Activated T-cell treated with anti-CD3 and anti-CD28 coated beads, Interleukin-2, amount 50 U/mL, for 48 hours (primary cell): ENCODE results near the gene PEPD.

Experiments
- DNase-seq, 2 experiments: peaks; one replicate each; pipeline ENCODE4 v3.0.0-alpha.2; 2020

PEPD gene

DNA sequence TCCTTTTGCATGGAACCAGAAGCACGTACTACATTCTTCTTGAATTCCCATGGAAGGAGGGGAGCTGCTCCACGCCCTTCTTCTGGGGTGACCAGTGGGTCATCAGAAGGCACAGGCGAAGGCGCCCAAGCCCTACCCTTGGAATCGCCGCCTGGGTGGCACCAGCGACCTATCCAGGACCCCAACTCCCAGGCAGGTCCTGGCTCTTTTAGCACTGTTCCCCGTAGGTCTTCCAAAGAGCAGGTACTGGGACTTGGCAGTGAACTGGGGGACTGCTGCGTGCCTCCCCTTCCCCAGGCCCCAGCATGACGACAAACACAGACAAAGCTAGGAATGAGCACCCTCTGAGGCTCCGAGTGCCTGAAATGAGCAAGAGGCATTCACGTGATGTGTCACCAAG lies 103.1 kb downstream of the PEPD start:
- DNase-seq, result no peak

DNA sequence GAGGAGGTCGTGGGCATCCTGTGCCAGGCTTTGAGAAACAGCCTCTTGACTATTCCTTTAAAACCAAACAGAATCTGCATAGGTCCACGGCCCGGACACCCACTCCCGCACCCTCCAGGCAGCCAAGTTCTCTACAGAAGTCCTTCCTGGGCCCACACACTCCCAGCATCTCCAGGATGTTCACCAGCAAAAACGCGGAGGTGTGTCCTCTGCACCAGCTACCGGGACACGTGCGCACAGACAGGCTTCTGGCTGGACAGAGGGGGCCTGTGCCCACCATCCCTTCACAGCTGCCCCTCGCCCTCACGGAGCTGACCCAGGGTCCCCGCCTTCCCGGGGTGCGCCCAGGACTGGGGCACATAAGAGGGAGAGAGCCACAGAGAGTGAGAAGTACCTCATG lies 103.8 kb downstream of the PEPD start:
- no peak for DNase-seq

DNA sequence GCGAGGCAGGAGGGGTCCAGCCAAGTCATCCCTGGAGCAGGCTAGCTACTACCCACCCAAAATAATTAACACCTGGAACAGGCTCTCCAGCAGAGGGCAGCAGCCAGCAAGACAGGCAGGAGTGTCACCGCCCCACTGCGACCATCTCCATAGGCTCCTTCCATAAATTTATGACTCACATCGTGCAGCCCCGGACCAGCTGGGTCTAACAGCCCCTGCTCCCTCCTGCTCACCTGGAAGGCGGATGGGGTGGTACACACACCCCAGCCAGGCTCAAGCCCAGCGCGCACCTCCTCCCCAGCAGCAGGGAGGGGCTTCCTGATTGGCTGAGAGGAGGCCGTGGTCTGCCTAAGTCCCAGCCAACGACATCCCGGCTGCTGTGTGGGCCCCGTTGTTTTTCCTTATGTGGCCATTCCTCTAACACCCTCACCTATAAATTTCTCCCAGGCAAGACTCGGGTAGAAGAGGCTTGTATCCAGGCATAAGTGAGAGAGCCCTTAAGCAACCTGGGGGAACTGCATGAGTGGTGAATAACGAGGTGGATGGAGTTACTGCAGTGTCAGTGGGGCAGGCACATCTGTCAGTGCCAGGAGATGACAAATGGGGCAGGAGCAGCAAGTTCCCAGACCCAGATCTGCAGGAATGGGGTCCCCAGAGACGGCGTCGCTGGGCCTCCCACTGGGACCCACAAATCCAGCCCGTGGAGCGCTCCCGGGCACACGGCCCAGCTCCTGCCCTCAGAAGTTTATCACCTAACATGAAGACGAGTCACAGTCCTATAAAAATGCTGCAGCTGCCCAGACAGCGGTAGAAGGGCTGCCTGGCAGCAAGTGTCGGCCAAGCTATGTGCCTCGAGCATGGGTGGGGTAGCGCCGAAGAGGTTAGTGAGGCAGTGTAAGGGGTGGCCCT lies 105.0 kb downstream of the PEPD start:
- peak; percentile 80 to 82 for DNase-seq

GRCh38 chr19:33414667-33415605 lies 106.7 kb downstream of the PEPD start:
- DNase-seq, result no peak

- DNase-seq, result no peak
These were observed 107.5 kb downstream of the PEPD start for GRCh38 chr19:33413868-33414666.

DNA sequence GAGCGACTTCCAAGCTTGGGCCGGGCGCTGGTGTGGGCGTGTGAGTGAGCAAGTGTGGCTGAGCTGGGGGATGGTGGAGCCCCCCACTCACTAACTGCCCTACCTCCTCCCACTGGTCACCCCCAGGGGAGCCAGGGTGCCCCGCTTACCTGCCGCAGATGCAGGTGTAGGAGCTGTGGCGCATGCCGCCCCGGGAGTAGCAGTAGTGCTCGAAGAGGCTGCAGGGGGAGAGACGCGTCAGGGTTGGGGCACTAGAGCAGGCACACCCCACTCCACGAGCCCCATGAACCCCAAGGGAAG lies 108.2 kb downstream of the PEPD start:
- DNase-seq, result no peak

- no peak for DNase-seq
These were observed 108.8 kb downstream of the PEPD start for GRCh38 chr19:33412601-33413425.

- DNase-seq, result no peak
These were observed 109.9 kb downstream of the PEPD start for GRCh38 chr19:33411621-33412180.

DNA sequence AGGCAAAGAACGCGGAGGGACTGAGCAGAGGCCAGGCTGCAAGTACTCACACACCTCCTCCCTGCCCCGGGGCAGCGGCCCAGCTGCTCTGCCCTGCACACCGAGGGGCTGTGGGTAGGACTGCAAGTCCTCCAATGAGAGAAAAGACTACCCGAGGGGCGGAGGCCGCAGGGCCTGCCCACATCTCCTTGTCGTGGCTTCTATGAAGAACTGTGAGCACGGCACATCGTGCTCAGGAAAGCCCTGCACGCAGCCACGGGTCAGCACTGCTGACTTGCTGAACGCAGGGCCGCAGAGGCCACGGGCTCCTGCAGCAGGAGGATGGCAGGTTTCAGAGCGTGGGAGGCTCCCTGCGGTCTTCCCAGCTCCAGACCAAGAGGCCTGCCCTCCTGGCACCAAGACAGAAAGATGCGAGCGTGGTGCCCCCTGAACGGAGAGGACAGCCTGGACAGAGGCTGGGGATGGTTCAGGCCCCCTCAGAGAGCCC lies 110.6 kb downstream of the PEPD start:
- DNase-seq, result no peak

DNA sequence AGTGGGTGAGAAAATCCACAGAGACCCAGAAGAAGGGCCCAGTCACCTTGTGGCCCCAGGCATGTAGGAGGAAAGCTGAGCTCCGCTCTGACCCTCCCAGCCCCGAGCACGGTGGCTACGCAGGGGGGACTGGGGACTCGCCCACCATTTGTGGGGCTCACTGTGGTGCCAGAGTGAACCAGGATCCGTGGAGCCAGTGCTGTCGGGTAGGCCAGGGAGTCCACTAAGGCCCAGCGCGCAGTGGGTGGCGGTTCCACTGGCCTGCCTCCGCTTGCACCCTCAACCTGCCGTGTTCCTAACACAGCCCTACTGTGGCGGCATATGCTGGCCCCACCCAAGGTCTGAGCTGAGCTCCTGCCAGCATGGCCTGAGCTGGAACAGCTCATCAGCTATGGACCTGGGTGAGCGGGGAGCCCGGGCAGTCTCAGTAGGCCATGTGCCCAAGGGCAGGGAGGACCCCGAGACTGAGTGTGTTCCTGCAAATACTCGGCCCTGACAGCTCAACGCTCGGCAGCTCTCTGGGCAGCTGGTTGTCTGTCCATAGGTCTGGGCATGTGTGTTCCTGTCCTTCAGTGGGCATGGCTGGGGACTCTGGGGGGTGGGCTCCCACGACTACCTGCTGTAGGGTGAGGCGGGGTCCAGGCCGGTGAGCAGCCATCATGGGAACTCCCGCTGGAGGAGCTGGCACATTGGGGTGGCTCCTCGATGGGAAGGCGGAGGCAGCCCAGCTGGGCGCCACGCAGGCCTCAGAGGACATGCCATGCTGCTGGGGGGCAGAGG lies 111.5 kb downstream of the PEPD start:
- DNase-seq, result no peak

- DNase-seq, result no peak
These were observed 112.8 kb downstream of the PEPD start for GRCh38 chr19:33408538-33409434.

DNA sequence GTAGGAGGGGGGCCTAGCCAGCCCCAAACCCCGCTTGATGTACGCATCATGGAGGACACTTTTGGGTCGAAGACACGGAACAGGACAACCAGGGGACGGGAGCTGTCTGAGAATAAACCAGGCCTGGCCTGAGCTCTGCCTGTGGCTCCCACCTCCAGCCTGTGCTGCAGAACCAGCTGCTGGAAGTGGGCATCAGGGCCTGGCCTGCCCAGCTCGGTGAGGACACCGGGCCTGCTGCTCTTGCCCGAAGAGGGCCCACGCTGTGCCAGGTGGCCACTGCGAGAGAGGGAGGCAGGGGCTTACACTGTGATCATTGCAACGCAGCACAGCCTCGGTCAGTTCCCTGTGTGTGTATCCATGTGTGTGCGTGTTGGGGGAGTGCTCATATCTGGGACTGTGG lies 113.5 kb downstream of the PEPD start:
- no peak for DNase-seq

DNA sequence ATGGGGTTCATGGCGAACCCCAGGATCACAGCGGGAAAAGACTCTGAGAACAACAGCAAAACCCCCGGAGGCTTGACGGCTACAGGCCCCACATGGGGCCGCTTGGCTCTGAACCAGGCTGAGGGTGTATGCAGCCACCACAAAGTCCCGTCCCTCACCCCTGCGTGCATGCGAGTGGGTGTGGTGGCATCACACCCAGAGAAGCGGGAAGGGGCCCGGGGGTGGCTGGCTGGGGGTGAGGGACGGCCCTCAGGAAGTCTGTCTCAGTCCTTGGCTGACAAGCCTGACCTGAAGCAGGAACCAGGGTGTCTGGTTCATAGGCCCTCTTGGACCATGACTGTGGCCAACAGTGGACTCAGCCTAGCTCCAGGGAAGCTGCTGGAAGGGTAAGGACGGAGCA lies 113.9 kb downstream of the PEPD start:
- DNase-seq, result no peak

DNA sequence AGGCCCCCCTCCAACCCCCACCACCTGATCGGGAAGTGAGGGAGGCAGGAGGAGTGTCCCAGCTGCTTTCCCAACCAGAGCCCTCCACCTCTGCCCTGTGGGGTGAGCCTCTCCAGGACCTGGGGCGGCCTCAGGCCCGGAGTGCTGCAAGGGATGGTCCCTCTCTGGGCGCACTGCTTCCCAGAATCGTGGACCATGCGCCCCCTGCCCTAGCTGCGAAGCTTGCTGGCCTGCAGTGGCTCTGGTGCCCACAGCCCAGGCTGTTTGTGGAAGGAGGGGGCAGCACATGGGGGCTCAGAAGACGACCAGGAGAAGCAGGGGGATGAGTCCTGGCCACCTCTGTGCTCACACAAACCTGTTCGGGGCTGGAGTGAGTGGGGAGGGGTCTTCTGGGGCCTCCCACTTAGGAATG lies 114.4 kb downstream of the PEPD start:
- no peak for DNase-seq

DNA sequence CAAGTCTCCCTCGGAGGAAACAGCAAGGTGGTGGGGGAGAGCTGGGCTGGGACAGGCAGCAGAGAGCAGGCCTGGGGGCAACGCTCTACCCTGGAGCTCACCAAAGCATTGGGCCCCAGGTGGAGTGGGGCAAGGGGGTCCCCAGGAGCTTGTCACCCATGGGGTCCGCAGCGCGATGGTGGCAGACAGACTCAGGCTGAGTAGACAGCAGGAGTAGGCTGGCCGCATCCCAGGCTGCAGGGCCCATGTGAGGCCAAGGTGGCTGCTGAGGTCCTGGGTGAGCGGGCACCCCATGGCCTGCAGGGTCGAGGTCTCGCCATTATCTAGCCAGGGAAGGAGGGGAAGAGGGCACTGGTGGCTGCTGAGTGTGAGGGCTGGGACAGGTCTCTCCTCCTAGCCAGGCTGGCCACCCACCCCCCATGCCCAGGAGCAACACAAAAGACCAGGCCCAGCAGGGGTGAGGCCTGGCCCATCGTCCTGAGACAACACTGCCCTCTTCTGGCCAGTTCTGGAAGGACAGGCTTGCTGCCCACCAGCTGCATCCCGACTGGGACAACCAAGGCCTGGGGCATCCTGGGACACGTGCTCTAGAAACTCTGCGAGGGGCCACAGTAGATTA lies 115.0 kb downstream of the PEPD start:
- DNase-seq, result peak; percentile 86 to 88

DNA sequence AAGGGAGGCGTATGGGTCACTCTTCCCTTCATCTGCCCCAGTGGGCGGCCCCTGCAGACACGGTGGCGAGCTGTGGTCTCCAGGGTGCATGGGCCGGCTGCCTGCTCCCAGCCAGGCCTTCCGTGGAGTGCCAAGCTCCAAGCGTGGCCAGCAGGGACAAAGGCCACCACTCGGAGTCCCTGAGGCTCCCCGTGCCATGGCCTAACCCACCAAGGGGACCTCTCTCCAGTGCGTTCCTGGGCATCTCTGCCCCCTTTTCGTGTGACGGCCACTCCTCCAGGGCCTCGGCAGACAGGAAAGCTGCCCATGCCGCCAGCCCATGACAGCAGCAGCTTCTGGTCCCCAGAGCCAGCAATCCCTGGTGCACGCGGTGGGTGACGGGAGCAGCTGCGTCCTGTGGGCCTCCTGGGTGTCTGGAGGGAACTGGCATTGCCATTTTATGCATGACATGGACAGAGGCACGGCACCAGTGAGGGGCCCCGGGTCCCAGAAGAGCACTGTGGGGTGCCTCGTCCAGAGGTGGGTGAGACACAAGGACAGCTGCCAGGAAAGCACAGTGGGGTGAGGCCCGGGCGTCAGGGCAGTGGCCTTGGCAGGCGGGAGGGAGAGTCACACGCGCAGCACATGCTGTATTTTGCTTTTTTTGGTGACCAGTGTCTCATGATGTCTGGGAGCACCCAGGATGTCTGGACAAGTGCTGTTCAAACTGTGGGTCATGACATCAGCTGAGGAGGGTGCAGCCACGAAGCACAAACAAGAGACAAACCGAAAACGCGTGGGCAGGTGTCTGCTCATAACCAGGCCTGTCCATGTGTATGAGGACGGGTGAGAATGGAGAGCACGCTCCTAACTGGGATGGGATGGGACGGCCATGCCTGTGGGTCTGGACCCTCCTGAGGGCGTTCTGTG lies 115.8 kb downstream of the PEPD start:
- DNase-seq, result peak in 1 of 2 experiments; percentile 26

DNA sequence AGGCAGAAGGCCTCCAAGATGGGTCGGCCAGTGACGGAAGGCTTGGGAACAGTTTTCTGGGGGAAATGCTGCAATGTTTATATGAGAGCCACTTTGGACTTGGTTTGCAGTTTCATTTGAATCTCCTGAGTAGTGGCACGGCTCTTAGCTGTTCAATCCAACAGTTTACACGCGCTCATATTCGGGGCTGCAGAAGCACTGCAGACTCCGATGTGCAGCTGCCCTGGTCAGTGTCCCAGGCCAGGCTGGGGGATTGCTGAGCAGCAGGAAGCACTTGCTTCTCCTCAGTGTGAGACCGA lies 116.4 kb downstream of the PEPD start:
- no peak for DNase-seq

GRCh38 chr19:33404506-33405253 lies 116.9 kb downstream of the PEPD start:
- DNase-seq, result no peak
